SK-N-SH treated with all-trans-retinoic acid at 6 μM for 48 hours (cell line): ENCODE results near the gene PRKG1.

Experiments
- PATZ1 ChIP-seq: fragments of 250-450 bp; sonication (Bioruptor Pico); IDR thresholded peaks from 2 replicates; pipeline ENCODE4 v1.8.0; 2020; ENCODE audit warnings: mild to moderate bottlenecking, moderate library complexity, borderline replicate concordance
- ZFP30 ChIP-seq: fragments of 450-650 bp; formaldehyde crosslinking; IDR thresholded peaks from 2 replicates; pipeline ENCODE4 v1.5.0; 2022; ENCODE audit warnings: mild to moderate bottlenecking, moderate library complexity

- no peak for TF ChIP-seq ZFP30 (CRISPR knock-in tag)
- no peak for TF ChIP-seq PATZ1 (CRISPR knock-in tag)
Observed at GRCh38 chr10:51685768-51686167, 611.5 kb downstream of the PRKG1 start.
